ENCODE results near the gene HEG1. TPM values are rescaled to one million over a fixed set of nuclear protein-coding genes. Genes with fewer than 3 reads are reported as not detected.

HEG1 gene
- total and polyA plus RNA-seq, 2 of the 4 experiments (the other 2 are of a cell fraction) = 25.6 to 43.4 TPM

GRCh38 chr3:124978627-124979026, 77.2 kb downstream of the HEG1 start:
- Histone ChIP-seq H3K4me2 (ENCODE audit: low read depth, low read length) (no peak overlapping the region), H3K9me3 (ENCODE audit: control insufficient read depth, insufficient read depth, low read length) (no peaks in the 10 kb centered on the region), H2BK15ac (ENCODE audit: low read depth, low read length) (no peak overlapping the region), H3K27me3 (ENCODE audit: control insufficient read depth, insufficient read depth, low read length) (no peaks in the 10 kb centered on the region), H4K5ac (ENCODE audit: low read depth, low read length) (no peak overlapping the region), H2AFZ (replicated peaks; ENCODE audit: low read length, poor library complexity) (no peak overlapping the region), H3K18ac (ENCODE audit: low read depth, low read length) (no peak overlapping the region), H2BK20ac (ENCODE audit: low read depth, low read length) (no peak overlapping the region), H3K9ac (ENCODE audit: low read depth, low read length) (no peak overlapping the region), H3K56ac (ENCODE audit: extremely low read depth, insufficient read depth, low read length) (no peak overlapping the region), H4K8ac (ENCODE audit: low read depth in 2 of 2, low read length in 2 of 2) (no peak overlapping the region), H3K36me3 (ENCODE audit: control insufficient read depth, insufficient read depth, low read length) (peaks cover 38% of the 10 kb centered on the region), H3K4me3 (ENCODE audit: insufficient read depth, low read depth, low read length) (no peak overlapping the region), H3K14ac (replicated peaks; ENCODE audit: low read depth, low read length) (no peak overlapping the region), H3K79me1 (ENCODE audit: low read depth in 1 of 2, low read length in 2 of 2) (peaks cover 7 to 23% of the 10 kb centered on the region in 2 experiments), H4K91ac (ENCODE audit: insufficient read depth, low read depth, low read length) (no peak overlapping the region), H3K9me1 (ENCODE audit: insufficient read depth, low read length) (peaks cover 21% of the 10 kb centered on the region), H3K4ac (ENCODE audit: low read depth, low read length) (no peak overlapping the region), H4K20me1 (ENCODE audit: insufficient read depth, low read length) (no peaks in the 10 kb centered on the region), H3K4me1 (ENCODE audit: control insufficient read depth, insufficient read depth, low read length) (peaks cover 9% of the 10 kb centered on the region), H2BK5ac (ENCODE audit: low read depth, low read length, poor library complexity, severe bottlenecking) (no peak overlapping the region), H3K23ac (ENCODE audit: low read depth, low read length) (no peak overlapping the region), H2BK120ac (ENCODE audit: low read depth, low read length) (no peak overlapping the region), H2AK5ac (ENCODE audit: low read depth, low read length) (no peak overlapping the region), H3K27ac (ENCODE audit: insufficient read depth, low read length) (no peak overlapping the region), H2AK9ac (replicated peaks; ENCODE audit: low read depth, low read length, poor library complexity) (no peak overlapping the region)
- TF ChIP-seq CHD1 (IDR thresholded peaks at IDR 0.05; ENCODE audit: low read depth, low read length) (no peak), MXI1 (IDR thresholded peaks at IDR 0.05; ENCODE audit: borderline replicate concordance, low read depth, low read length) (no peak), CTCF (conservative IDR thresholded peaks at IDR 0.05; ENCODE audit: low read depth, low read length) (no peak), ELK1 (IDR thresholded peaks at IDR 0.05; ENCODE audit: borderline replicate concordance, low read depth, low read length) (no peak), USF2 (IDR thresholded peaks at IDR 0.05; ENCODE audit: low read depth, low read length) (no peak)
- intact Hi-C loops (cut with micrococcal nuclease) = no loop called here
- no TSS peak for BruUV-seq (replicated peaks)
- WGBS, 2 experiments (ENCODE audit: extremely low coverage in 2 of 2, insufficient read length in 1 of 2) = no CpG with 5 or more reads among the region's 7 CpGs
- ATAC-seq (ENCODE audit: low read depth) = no peak
- in situ Hi-C loops (cut with MboI; ENCODE audit: low sequenced_read_pairs) = loop anchor here (25.0 kb wide), 1 partner anchor 609 kb away; the partner anchor contains the start of gene OSBPL11
- ChIA-PET CTCF (no interaction called here), POLR2A (ENCODE audit: unreplicated experiment) (no interaction called here)
- dilution Hi-C loops (cut with HindIII; ENCODE audit: low sequenced_read_pairs, unreplicated experiment) = no loop called here
- DNase-seq = no peak
